Measurements from ENCODE around the gene PIKFYVE.

- TF ChIP-seq CTCF (IDR thresholded peaks at IDR 0.05) = no peak
- TF ChIP-seq POLR2AphosphoS5 (IDR thresholded peaks at IDR 0.05; ENCODE audit: low read depth, low read length) = no peak
- no peak for TF ChIP-seq SIN3A (IDR thresholded peaks at IDR 0.05; ENCODE audit: borderline replicate concordance, insufficient read depth, low read depth, low read length)
- TF ChIP-seq TCF7L2 (IDR thresholded peaks at IDR 0.05; ENCODE audit: low read depth, low read length) = no peak
Measured at GRCh38 chr2:208363485-208363884, 97.4 kb downstream of the PIKFYVE start.
